GM12872 (cell line): Measurements from ENCODE around the gene ADGRL2.

Experiments used
- TF ChIP-seq, protein P1 (sequence below): IDR thresholded peaks from 3 replicates; pipeline ENCODE4 v1.5.1; 2011; ENCODE audit warnings: low read depth, mild to moderate bottlenecking, low read length, moderate library complexity; ENCODE audit not compliant: insufficient read depth

The ADGRL2 gene

DNA sequence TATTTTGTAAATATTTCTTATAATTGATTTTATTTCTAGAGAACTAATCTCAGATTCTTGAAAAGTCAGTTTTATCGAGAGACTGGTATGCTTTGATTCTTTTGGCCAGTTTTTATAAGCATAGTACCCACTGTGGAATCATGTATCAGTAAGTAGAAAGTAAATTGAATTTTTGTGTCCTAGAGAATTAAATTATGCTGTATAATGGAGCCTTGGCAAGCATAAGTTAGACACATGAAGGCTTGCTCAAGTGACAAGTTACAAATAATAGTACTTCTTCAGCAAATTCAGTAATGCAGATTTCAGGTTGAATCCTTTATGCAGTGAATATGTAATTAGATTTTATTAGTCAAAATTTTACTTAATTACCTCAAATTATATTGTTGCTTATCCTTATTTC, 40.1 kb downstream of the ADGRL2 start:
- TF ChIP-seq, protein P1, sequence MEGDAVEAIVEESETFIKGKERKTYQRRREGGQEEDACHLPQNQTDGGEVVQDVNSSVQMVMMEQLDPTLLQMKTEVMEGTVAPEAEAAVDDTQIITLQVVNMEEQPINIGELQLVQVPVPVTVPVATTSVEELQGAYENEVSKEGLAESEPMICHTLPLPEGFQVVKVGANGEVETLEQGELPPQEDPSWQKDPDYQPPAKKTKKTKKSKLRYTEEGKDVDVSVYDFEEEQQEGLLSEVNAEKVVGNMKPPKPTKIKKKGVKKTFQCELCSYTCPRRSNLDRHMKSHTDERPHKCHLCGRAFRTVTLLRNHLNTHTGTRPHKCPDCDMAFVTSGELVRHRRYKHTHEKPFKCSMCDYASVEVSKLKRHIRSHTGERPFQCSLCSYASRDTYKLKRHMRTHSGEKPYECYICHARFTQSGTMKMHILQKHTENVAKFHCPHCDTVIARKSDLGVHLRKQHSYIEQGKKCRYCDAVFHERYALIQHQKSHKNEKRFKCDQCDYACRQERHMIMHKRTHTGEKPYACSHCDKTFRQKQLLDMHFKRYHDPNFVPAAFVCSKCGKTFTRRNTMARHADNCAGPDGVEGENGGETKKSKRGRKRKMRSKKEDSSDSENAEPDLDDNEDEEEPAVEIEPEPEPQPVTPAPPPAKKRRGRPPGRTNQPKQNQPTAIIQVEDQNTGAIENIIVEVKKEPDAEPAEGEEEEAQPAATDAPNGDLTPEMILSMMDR, result no peak

DNA sequence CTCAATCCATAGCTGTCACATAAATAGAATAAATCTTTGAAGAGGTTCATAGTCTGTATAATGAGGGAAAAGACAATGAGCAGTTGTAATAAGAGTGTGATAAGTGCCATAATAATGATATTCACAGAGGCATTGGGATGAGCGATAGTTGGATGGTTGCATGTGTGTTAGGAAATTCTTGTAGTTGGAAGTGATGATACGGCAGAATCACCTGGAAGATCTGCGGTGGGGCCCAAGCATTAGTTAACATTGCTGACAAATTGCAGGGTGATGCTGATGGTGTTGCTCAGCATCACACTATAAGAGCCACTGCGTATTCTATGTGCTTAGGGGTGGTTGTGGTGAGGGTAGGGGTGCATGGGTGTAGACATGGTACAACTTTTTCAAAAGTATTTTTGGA, 41.1 kb downstream of the ADGRL2 start:
- TF ChIP-seq, protein P1, result no peak

DNA sequence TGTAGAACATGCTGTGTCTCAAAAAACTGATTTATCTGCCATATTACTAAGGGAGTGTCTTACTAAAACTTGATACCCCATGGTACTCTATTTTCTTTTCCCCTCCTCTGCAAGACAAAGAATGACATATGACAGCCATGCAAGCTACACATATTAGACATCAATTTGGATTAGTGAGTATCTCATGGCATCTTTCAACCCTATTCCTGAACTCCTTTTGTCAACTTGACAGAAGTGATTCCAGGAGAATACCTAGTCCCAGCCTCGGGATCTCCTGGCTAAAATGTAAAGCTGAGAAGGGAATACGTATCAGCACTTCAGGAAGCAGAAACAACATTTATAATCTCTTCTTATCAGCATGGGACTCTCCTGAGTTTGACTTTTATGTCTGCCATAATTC, 43.7 kb downstream of the ADGRL2 start:
- TF ChIP-seq, protein P1, result no peak

DNA sequence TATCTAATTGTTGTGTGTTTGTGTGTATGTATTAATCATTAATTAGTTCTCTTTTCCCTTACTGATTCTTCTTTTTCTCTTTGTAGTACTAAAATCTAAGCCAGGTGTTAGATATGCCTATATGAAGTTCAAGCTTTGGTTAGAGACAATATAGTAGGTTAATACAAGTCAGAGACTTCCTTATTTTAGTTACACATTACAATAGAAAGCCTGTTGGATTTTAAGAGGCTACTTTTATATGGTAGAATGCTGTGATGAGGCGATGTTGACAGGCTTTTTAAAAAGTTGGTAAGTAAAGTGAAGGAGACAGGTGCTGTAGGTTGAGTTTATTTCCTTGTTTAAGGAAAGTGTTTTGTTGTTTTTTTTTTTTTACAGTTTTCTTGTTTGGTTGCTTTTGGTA, 45.9 kb downstream of the ADGRL2 start:
- TF ChIP-seq, protein P1, result no peak

DNA sequence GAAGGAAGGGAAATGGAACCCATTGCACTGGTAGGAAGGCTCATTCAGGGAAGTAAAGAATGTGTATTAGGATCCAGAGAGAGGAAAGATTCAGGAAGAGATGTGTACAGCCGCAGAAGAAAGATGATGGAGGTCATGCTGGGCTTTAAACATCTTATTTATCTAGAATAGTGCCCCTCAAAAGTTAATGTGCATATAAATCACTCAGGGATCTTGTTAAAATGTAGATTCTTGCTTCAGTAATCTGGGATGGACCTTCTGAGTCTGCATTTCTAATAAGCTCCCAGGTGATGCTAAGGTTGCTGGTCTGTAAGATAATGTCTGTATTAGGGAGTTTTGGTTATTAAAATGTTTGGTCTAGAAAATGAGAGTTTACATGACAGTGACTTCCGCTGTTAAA, 46.3 kb downstream of the ADGRL2 start:
- TF ChIP-seq, protein P1, result no peak

DNA sequence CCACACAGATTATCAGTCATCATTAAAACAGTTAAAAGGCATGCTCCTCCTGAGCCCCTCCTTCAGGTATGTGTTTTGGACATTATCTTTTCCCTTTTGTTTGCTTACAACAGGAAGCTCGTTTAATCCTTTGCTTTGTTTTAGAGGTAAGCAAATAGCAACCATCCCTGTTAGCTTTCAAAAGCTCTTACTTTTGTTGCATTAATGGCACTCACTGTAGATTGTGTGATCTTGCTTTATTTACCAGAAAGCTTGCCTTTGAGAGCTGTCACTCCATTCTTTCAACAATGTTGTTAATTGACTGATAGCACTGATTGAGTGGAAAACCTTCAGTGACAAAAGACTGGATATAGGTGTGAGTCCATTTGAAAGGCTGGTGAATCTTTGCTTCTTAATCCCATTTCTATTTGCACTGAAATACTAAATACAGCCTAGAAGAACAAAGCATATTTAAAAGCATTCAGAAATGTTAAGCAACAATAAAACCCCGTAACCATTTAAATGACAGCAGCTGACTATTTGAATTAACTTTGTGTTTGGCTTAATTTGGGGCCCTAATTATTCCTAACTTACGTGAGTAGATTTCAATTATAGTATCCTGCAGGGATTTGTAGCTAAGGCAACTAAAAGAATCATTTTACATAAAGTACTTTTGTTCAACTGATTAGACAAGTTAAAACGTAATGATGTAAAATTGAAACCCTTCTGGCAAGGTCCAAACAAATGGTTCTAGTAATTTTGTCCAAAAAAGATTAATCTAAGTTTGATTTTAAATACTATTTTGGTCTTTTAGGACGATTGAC, 48.3 kb downstream of the ADGRL2 start:
- TF ChIP-seq, protein P1, result no peak

DNA sequence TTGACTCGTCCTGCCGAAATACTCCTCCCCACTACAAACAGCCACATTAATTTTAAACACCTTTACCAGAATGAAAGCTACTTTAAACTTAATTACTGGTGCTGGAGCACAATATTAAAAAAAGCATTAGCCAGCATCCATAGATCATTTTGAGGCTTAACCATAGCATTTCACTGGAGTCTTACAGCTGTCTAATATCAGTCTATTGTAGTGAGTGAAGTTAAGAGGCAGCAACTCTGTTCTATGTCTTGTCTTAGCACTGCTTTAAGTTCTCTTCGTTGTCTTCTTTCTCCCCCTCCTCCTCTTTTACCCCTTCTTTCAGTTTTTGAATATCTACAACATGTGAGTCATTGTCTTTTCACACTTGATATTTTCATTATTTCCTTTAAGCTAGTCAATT, 49.3 kb downstream of the ADGRL2 start:
- TF ChIP-seq, protein P1, result no peak
